Neural progenitor cell (in vitro differentiated cells): ENCODE results near the gene P4HA3. TPM values are rescaled to one million over a fixed set of nuclear protein-coding genes. Genes with fewer than 3 reads are reported as not detected.

ENCODE experiments used
- DNase-seq: peaks from one replicate; pipeline ENCODE4 v3.0.0-alpha.2; 2016; ENCODE audit warnings: low spot score
- H2AFZ ChIP-seq: fragments of 200-600 bp; sonication (generic); replicated peaks from 2 replicates; pipeline ENCODE4 v1.6.1; 2016; ENCODE audit warnings: antibody characterized with exemption
- H3F3A ChIP-seq: fragments of 200-600 bp; sonication (generic); 2 replicates; pipeline ENCODE4 v1.6.1; 2016; ENCODE audit warnings: antibody characterized with exemption, low read depth
- H3K27ac ChIP-seq: fragments of 200-600 bp; sonication (generic); 2 replicates; pipeline ENCODE4 v1.5.1; 2016; ENCODE audit warnings: mild to moderate bottlenecking
- H3K27me3 ChIP-seq: fragments of 200-600 bp; sonication (generic); 2 replicates; pipeline ENCODE4 v1.6.1; 2016; ENCODE audit warnings: mild to moderate bottlenecking, moderate library complexity
- H3K36me3 ChIP-seq: fragments of 200-600 bp; sonication (generic); 2 replicates; pipeline ENCODE4 v1.5.1; 2016
- H3K4me1 ChIP-seq: fragments of 200-600 bp; sonication (generic); 2 replicates; pipeline ENCODE4 v1.6.1; 2016; ENCODE audit warnings: mixed run types
- H3K4me2 ChIP-seq: fragments of 200-600 bp; sonication (generic); 2 replicates; pipeline ENCODE4 v1.6.1; 2016
- H3K4me3 ChIP-seq: fragments of 200-600 bp; sonication (generic); 2 replicates; pipeline ENCODE4 v1.5.1; 2016
- H3K79me2 ChIP-seq: fragments of 200-600 bp; sonication (generic); 2 replicates; pipeline ENCODE4 v1.6.1; 2016; ENCODE audit warnings: low read depth
- H3K9ac ChIP-seq: fragments of 200-600 bp; sonication (generic); 2 replicates; pipeline ENCODE4 v1.6.1; 2016
- H3K9me3 ChIP-seq: fragments of 200-600 bp; sonication (generic); 2 replicates; pipeline ENCODE4 v1.5.1; 2016; ENCODE audit warnings: low read depth
- H4K20me1 ChIP-seq: fragments of 200-600 bp; sonication (generic); 2 replicates; pipeline ENCODE4 v1.6.1; 2016; ENCODE audit warnings: low read depth
- H3K27ac Mint-ChIP-seq: 3 replicates; pipeline ENCODE4 v1.8.0; 2021; ENCODE audit warnings: mixed read lengths
- H3K27me3 Mint-ChIP-seq: 2 replicates; pipeline ENCODE4 v1.8.0; 2022; ENCODE audit warnings: low read depth, mild to moderate bottlenecking, inconsistent platforms, moderate library complexity, mixed read lengths; ENCODE audit not compliant: insufficient read depth
- H3K36me3 Mint-ChIP-seq: 3 replicates; pipeline ENCODE4 v1.8.0; 2021; ENCODE audit warnings: mixed read lengths
- H3K4me1 Mint-ChIP-seq: 3 replicates; pipeline ENCODE4 v1.8.0; 2021; ENCODE audit warnings: mixed read lengths
- H3K4me3 Mint-ChIP-seq: 3 replicates; pipeline ENCODE4 v1.8.0; 2021; ENCODE audit warnings: mild to moderate bottlenecking, moderate library complexity, mixed read lengths
- H3K9me3 Mint-ChIP-seq: 3 replicates; pipeline ENCODE4 v1.8.0; 2020; ENCODE audit warnings: mixed read lengths
- CTCF ChIP-seq: fragments of 200-600 bp; sonication (generic); IDR thresholded peaks from 2 replicates; pipeline ENCODE4 v1.5.1; 2017; ENCODE audit warnings: antibody characterized with exemption, mild to moderate bottlenecking
- EZH2 ChIP-seq: fragments of 200-600 bp; sonication (generic); IDR thresholded peaks from 2 replicates; pipeline ENCODE4 v1.6.1; 2017; ENCODE audit warnings: antibody characterized with exemption, mild to moderate bottlenecking, moderate library complexity
- EZH2phosphoT487 ChIP-seq: fragments of 200-600 bp; sonication (generic); IDR thresholded peaks from 2 replicates; pipeline ENCODE4 v1.6.1; 2017; ENCODE audit warnings: antibody characterized with exemption
- total RNA-seq: library from RNA; depleted of rRNA; stranded (reverse); fragments of >200 nt; gene quantifications from 2 replicates; pipeline ENCODE4 v1.2.3, GENCODE V29; 2015; ENCODE audit warnings: low replicate concordance

Gene P4HA3
- total RNA-seq, 1 donor from 2014 or later = not detected

GRCh38 chr11:74233683-74234082, 77.8 kb downstream of the P4HA3 start:
- H3K4me1 Mint-ChIP-seq = no peaks in the 10 kb centered on the region
- Histone ChIP-seq H3K79me2 (no peaks in the 10 kb centered on the region), H3K9ac (no peak overlapping the region), H3K4me2 (no peak overlapping the region), H2AFZ (no peak overlapping the region), H4K20me1 (no peaks in the 10 kb centered on the region), H3K27me3 (no peaks in the 10 kb centered on the region), H3K27ac (no peak overlapping the region), H3K9me3 (no peaks in the 10 kb centered on the region), H3K4me3 (no peak overlapping the region), H3K4me1 (no peaks in the 10 kb centered on the region), H3F3A (no peaks in the 10 kb centered on the region), H3K36me3 (peaks cover 7% of the 10 kb centered on the region)
- no peak overlapping the region for H3K27ac Mint-ChIP-seq
- DNase-seq = no peak
- H3K4me3 Mint-ChIP-seq = no peak overlapping the region
- TF ChIP-seq CTCF (no peak), EZH2 (no peak), EZH2phosphoT487 (no peak)
- no peaks in the 10 kb centered on the region for H3K27me3 Mint-ChIP-seq
- H3K9me3 Mint-ChIP-seq = no peaks in the 10 kb centered on the region
- H3K36me3 Mint-ChIP-seq = peaks cover 6% of the 10 kb centered on the region

DNA sequence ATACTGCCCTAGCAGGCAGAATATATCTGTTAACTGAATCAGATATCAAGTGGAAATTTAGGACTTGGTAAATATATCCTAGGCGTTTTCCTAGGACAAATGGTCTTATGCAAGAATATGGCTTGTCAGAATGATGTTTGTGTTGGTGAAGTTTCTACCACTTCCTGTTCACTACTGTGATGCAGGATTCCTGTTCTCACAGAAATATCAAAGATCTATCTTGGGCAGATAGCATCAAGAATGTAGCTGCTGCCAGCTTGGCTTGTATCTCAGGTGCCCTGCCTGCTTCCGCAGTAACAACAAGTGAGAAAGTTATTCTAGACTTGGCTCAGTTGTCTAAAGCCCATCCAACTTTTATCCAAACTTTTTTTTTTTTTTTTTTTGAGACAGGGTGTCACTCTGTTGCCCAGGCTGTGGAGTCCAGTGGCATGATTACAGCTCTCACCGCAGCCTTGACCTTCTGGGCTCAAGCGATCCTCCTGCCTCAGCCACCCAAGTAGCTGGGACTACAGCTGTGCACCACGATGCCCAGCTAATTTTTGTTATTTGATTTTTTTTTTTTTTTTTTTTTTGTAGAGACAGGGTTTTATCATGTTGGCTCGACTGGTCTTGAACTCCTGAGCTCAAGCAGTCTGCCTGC, 79.0 kb downstream of the P4HA3 start:
- H3K4me3 ChIP-seq = no peak overlapping the region
- no peak overlapping the region for H3K4me3 Mint-ChIP-seq
- no peaks in the 10 kb centered on the region for H3F3A ChIP-seq
- no peak overlapping the region for H3K9ac ChIP-seq
- no peak overlapping the region for H3K4me2 ChIP-seq
- no peaks in the 10 kb centered on the region for H3K4me1 ChIP-seq
- H3K79me2 ChIP-seq = no peaks in the 10 kb centered on the region
- no peaks in the 10 kb centered on the region for H3K27me3 ChIP-seq
- H3K4me1 Mint-ChIP-seq = no peaks in the 10 kb centered on the region
- H3K36me3 ChIP-seq = peaks cover 7% of the 10 kb centered on the region
- H3K27ac ChIP-seq = no peak overlapping the region
- peaks cover 6% of the 10 kb centered on the region for H3K36me3 Mint-ChIP-seq
- H3K27ac Mint-ChIP-seq = no peak overlapping the region
- H2AFZ ChIP-seq = no peak overlapping the region
- H4K20me1 ChIP-seq = no peaks in the 10 kb centered on the region
- no peaks in the 10 kb centered on the region for H3K9me3 ChIP-seq
- DNase-seq = no peak
- no peaks in the 10 kb centered on the region for H3K27me3 Mint-ChIP-seq
- no peak for TF ChIP-seq EZH2phosphoT487
- no peak for TF ChIP-seq EZH2
- no peak for TF ChIP-seq CTCF
- H3K9me3 Mint-ChIP-seq = no peaks in the 10 kb centered on the region

DNA sequence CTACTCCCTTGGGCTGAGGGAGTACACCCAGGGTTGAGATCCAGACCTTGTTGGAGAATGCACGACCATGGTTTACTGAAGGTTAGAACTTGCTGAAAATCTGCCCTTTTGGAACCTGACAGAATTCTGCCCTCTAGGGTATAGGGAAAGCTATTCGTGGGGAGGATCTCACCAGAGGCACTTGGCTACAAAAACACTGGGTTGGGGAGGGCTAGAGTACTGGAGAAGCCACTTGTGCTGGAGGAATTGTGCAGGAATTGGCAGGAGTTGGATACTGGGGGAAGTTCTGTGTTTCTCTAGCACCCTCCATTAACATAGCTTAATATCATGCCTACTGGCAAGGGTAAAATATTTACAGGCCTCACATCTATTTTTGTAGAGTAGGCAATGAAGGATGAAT, 84.5 kb downstream of the P4HA3 start:
- no peak overlapping the region for H2AFZ ChIP-seq
- no peak for DNase-seq
- Mint-ChIP-seq H3K9me3 (peaks cover 2% of the 10 kb centered on the region), H3K27me3 (no peaks in the 10 kb centered on the region), H3K4me3 (no peak overlapping the region), H3K36me3 (peaks cover 18% of the 10 kb centered on the region), H3K4me1 (no peaks in the 10 kb centered on the region), H3K27ac (peak overlapping the region; percentile 27)
- no peaks in the 10 kb centered on the region for H3K4me1 ChIP-seq
- H3K27me3 ChIP-seq = no peaks in the 10 kb centered on the region
- no peaks in the 10 kb centered on the region for H3K36me3 ChIP-seq
- no peaks in the 10 kb centered on the region for H3K79me2 ChIP-seq
- no peaks in the 10 kb centered on the region for H3F3A ChIP-seq
- H3K27ac ChIP-seq = no peak overlapping the region
- no peak overlapping the region for H3K4me3 ChIP-seq
- no peak overlapping the region for H3K9ac ChIP-seq
- no peak for TF ChIP-seq CTCF
- no peak for TF ChIP-seq EZH2phosphoT487
- no peak for TF ChIP-seq EZH2
- no peaks in the 10 kb centered on the region for H3K9me3 ChIP-seq
- H3K4me2 ChIP-seq = no peak overlapping the region
- no peaks in the 10 kb centered on the region for H4K20me1 ChIP-seq
